Breast epithelium (tissue), 4 donors: ENCODE measurements around the gene OR8G5. TPM values are rescaled to one million over a fixed set of nuclear protein-coding genes. Genes with fewer than 3 reads are reported as not detected.

Experiments used
- DNase-seq, 2 donors: peaks; one replicate each; pipeline ENCODE4 v3.0.0-alpha.2; 2019; ENCODE audit warnings: low spot score in 2 of 2
- H3K27ac ChIP-seq, 2 donors: fragments of 200-600 bp; sonication (generic) in 1 of 2; one replicate each; pipeline ENCODE4 v1.5.1; 2016 to 2019; ENCODE audit warnings: mild to moderate bottlenecking in 1 of 2
- H3K27me3 ChIP-seq, 2 donors: fragments of 200-600 bp; sonication (generic) in 1 of 2; one replicate each; pipeline versions ENCODE4 v1.5.1 to v1.6.0; 2017 to 2019; ENCODE audit warnings: control low read depth in 1 of 2, mild to moderate bottlenecking in 1 of 2
- H3K36me3 ChIP-seq: fragments of 200-600 bp; one replicate; pipeline ENCODE4 v1.5.1; 2019
- H3K4me1 ChIP-seq, 2 donors: fragments of 200-600 bp; sonication (generic); one replicate each; pipeline ENCODE4 v1.5.1; 2016 to 2019; ENCODE audit warnings: control low read depth in 1 of 2
- H3K4me3 ChIP-seq, 3 donors: fragments of 200-600 bp; sonication (generic); 1 replicate in 2 of 3; 2 replicates in 1 of 3; pipeline ENCODE4 v1.5.1; 2016 to 2019; ENCODE audit warnings: mild to moderate bottlenecking in 3 of 3, moderate library complexity in 2 of 3
- H3K9me3 ChIP-seq, 2 donors: fragments of 200-600 bp; sonication (generic) in 1 of 2; one replicate each; pipeline ENCODE4 v1.5.1; 2016 to 2019; ENCODE audit warnings: control low read depth in 1 of 2
- POLR2A ChIP-seq: fragments of 450-650 bp; IDR thresholded peaks from one replicate; pipeline ENCODE4 v1.6.1; 2016; ENCODE audit warnings: antibody characterized with exemption, mild to moderate bottlenecking, moderate library complexity
- POLR2AphosphoS5 ChIP-seq, 3 donors: sonication (generic); formaldehyde crosslinking; IDR thresholded peaks; one replicate each; pipeline ENCODE4 v1.6.1; 2017; ENCODE audit warnings: antibody characterized with exemption in 3 of 3
- intact Hi-C: fragments of 100-400 bp; cut with DNase I; formaldehyde crosslinking; loops from one replicate; pipeline ENCODE4 v1.15.1; 2023; ENCODE audit warnings: low total_unique reads
- total RNA-seq, 3 donors: library from RNA; depleted of rRNA; stranded (reverse); fragments of >200 nt; gene quantifications; one replicate each; pipeline ENCODE4 v1.1.0, GENCODE V29; 2016
- TF ChIP-seq, protein P1 (sequence below), 3 donors: fragments of 450-650 bp; IDR thresholded peaks; one replicate each; pipeline ENCODE4 v1.5.1; 2016 to 2017; ENCODE audit warnings: antibody characterized with exemption in 3 of 3, mild to moderate bottlenecking in 3 of 3, moderate library complexity in 3 of 3

Gene OR8G5
- total RNA-seq, 3 donors from 2014 or later: not detected

DNA sequence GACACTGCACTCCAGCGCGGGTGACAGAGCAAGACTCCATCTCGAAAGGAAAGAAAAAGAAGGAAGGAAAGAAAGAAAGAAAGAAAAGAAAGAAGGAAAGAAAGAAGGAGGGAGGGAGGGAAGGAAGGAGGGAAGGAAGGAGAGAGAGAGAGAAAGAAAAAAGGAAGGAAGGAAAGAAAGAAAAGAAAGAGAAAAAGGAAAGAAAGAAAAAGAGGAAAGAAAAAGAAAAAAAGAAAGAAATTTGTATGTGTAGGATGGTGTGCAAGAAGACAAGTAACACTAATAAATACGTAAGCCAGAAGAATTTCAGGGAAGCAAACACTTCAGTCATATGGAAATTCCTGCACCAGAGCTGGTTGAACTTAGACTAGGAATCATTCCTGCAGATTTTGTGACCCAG is 57.0 kb downstream of the OR8G5 start:
- no peak for DNase-seq
- intact Hi-C loops: no loop called here
- Histone ChIP-seq H3K4me3 (no peak overlapping the region), H3K27me3 (no peaks in the 10 kb centered on the region), H3K27ac (no peak overlapping the region), H3K36me3 (no peaks in the 10 kb centered on the region), H3K4me1 (no peaks in the 10 kb centered on the region), H3K9me3 (no peaks in the 10 kb centered on the region)
- TF ChIP-seq, protein P1, sequence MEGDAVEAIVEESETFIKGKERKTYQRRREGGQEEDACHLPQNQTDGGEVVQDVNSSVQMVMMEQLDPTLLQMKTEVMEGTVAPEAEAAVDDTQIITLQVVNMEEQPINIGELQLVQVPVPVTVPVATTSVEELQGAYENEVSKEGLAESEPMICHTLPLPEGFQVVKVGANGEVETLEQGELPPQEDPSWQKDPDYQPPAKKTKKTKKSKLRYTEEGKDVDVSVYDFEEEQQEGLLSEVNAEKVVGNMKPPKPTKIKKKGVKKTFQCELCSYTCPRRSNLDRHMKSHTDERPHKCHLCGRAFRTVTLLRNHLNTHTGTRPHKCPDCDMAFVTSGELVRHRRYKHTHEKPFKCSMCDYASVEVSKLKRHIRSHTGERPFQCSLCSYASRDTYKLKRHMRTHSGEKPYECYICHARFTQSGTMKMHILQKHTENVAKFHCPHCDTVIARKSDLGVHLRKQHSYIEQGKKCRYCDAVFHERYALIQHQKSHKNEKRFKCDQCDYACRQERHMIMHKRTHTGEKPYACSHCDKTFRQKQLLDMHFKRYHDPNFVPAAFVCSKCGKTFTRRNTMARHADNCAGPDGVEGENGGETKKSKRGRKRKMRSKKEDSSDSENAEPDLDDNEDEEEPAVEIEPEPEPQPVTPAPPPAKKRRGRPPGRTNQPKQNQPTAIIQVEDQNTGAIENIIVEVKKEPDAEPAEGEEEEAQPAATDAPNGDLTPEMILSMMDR (IDR thresholded peaks at IDR 0.05): no peak
- TF ChIP-seq POLR2AphosphoS5 (IDR thresholded peaks at IDR 0.05) (no peak), POLR2A (no peak)

- Histone ChIP-seq H3K4me3 (no peak within 1 kb of the TSS), H3K9me3 (no peaks in the 10 kb centered on the region), H3K36me3 (no peaks in the 10 kb centered on the region), H3K4me1 (no peaks in the 10 kb centered on the region), H3K27ac (no peak within 1 kb of the TSS), H3K27me3 (no peaks in the 10 kb centered on the region)
- TF ChIP-seq POLR2A: no peak
- TF ChIP-seq, protein P1 (IDR thresholded peaks at IDR 0.05): no peak
- no peak for TF ChIP-seq POLR2AphosphoS5 (IDR thresholded peaks at IDR 0.05)
- intact Hi-C loops: no loop called here
- DNase-seq: no peak
These were observed 57.7 kb downstream of the OR8G5 start, which contains the start of gene OR8D1 for GRCh38 chr11:124313849-124314248. TSS of gene OR8D1 (minus strand) at chr11:124313949. CDS start at chr11:124310766, 3,183 bp downstream.

- intact Hi-C loops: no loop called here
- no peaks in the 10 kb centered on the region for H3K4me1 ChIP-seq
- DNase-seq: no peak
- no peak overlapping the region for H3K4me3 ChIP-seq
- H3K27me3 ChIP-seq: no peaks in the 10 kb centered on the region
- TF ChIP-seq POLR2AphosphoS5 (IDR thresholded peaks at IDR 0.05) (no peak), POLR2A (no peak)
- TF ChIP-seq, protein P1 (IDR thresholded peaks at IDR 0.05): no peak
- H3K9me3 ChIP-seq: no peaks in the 10 kb centered on the region
- H3K36me3 ChIP-seq: no peaks in the 10 kb centered on the region
- no peak overlapping the region for H3K27ac ChIP-seq
These were observed 58.9 kb downstream of the OR8G5 start for GRCh38 chr11:124315052-124315451.

Other genes starting within 250 kb of the OR8G5 start
- gene OR10G4, start 243.4 kb upstream of the OR8G5 start, total RNA-seq: not detected
- gene OR10G9, start 233.4 kb upstream of the OR8G5 start, total RNA-seq: not detected
- gene OR10G8, start 229.6 kb upstream of the OR8G5 start, total RNA-seq: not detected
- gene OR10G7, start 215.1 kb upstream of the OR8G5 start, total RNA-seq: not detected
- 10 to 100 TPM; 28.0 to 64.5 (median 37.4) TPM for gene VWA5A, start 140.9 kb upstream of the OR8G5 start, total RNA-seq
- not detected for gene OR10D3, start 73.0 kb upstream of the OR8G5 start, total RNA-seq
- gene OR8G1, start 15.3 kb upstream of the OR8G5 start, total RNA-seq: not detected
- not detected for gene OR8D1, start 57.6 kb downstream of the OR8G5 start, total RNA-seq
- not detected for gene OR8D2, start 63.8 kb downstream of the OR8G5 start, total RNA-seq
- not detected for gene OR8B2, start 128.1 kb downstream of the OR8G5 start, total RNA-seq
- not detected for gene OR8B3, start 142.6 kb downstream of the OR8G5 start, total RNA-seq
- gene OR8B4, start 168.5 kb downstream of the OR8G5 start, total RNA-seq: not detected
- gene OR8B8, start 189.3 kb downstream of the OR8G5 start, total RNA-seq: not detected